ENCODE results near the gene ANTXRL.
"Not testable (repeated sequence)": the region's sequence is repeated elsewhere in the genome, so short reads cannot be mapped to it uniquely, and the experiment has no call there.

- TF ChIP-seq CTCF (conservative IDR thresholded peaks at IDR 0.05; ENCODE audit: low read depth in 2 of 2); CREB1 (CRISPR knock-in tag; IDR thresholded peaks at IDR 0.05; ENCODE audit: low read depth); EZH2 (IDR thresholded peaks at IDR 0.05; ENCODE audit: low read depth, unreplicated experiment); EZH2phosphoT487 (IDR thresholded peaks at IDR 0.05; ENCODE audit: unreplicated experiment); POLR2AphosphoS5 (IDR thresholded peaks at IDR 0.05; ENCODE audit: low read depth); ZNF462 (CRISPR knock-in tag; IDR thresholded peaks at IDR 0.05); NANOG (IDR thresholded peaks at IDR 0.05; ENCODE audit: borderline replicate concordance); JUNB (IDR thresholded peaks at IDR 0.05; ENCODE audit: unreplicated experiment); REST (IDR thresholded peaks at IDR 0.05; ENCODE audit: unreplicated experiment); ZNF331 (CRISPR knock-in tag; IDR thresholded peaks at IDR 0.05; ENCODE audit: low read depth); ZNF114 (CRISPR knock-in tag; IDR thresholded peaks at IDR 0.05); ETS1 (IDR thresholded peaks at IDR 0.05): not testable (repeated sequence)
These were observed 78.7 kb downstream of the ANTXRL start for GRCh38 chr10:46365484-46365883.

All from GM23338 (cell line).